Cerebellar cortex (tissue), 1 donor: ENCODE results near the gene NFAM1.
A peak's percentile ranks its signal among the peaks of the same experiment; 100 is the strongest.

Experiments
- DNase-seq: peaks from one replicate; pipeline ENCODE4 v3.0.0-alpha.2; 2015; ENCODE audit warnings: low spot score

The NFAM1 gene

GRCh38 chr22:42439821-42440674 is 7.8 kb upstream of the NFAM1 start:
- no peak for DNase-seq

- DNase-seq: no peak
Observed at GRCh38 chr22:42439021-42439567, 6.9 kb upstream of the NFAM1 start.

- no peak for DNase-seq
Observed at GRCh38 chr22:42438293-42438650, 6.1 kb upstream of the NFAM1 start.

DNA sequence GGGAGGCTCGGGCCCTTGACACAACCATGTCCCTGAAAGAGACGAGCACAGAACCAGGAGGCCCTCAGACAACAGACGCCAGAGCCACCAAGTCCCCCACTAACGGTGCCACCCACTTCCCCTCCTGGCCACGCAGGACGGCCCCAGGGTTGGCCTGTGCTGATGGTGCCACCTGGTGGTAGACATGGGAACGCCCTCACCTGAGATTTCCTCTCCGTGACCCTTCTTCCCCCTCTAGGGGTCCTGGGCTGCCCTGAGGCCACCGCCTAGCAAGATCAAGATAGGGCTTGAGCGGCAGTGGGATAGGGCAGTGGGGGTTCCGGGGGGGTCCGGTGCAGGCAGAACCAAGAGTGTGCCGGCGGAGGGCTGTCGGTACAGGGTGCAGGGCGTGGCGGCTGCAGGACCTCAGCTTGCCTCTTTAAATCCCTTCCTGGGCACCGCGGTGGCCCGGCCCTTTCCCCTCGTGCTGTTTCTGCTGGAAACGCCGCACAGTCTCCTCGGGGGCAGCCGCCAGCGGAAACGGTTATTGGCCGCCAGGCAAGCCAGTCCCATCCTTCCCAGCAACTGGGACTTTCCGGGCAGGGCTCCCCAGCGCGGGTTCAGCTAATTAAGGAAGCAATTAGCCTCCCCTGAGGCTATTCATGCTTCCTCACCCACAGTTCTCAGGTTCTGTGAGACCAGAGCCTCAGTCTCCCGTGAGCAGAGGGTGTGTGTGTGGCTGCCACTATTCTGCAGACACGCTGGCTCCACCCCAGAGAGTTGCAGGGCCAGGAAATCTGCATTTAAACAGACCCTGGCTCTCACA is 5.5 kb upstream of the NFAM1 start:
- peak; percentile 73 for DNase-seq

- no peak for DNase-seq
Observed at GRCh38 chr22:42436404-42436803, 4.2 kb upstream of the NFAM1 start.

- DNase-seq: no peak
Observed at GRCh38 chr22:42434748-42435425, 2.7 kb upstream of the NFAM1 start.

GRCh38 chr22:42433754-42434682 is 1.8 kb upstream of the NFAM1 start:
- peak; percentile 30 for DNase-seq

GRCh38 chr22:42432818-42433217 is 615 bp upstream of the NFAM1 start:
- no peak for DNase-seq

DNA sequence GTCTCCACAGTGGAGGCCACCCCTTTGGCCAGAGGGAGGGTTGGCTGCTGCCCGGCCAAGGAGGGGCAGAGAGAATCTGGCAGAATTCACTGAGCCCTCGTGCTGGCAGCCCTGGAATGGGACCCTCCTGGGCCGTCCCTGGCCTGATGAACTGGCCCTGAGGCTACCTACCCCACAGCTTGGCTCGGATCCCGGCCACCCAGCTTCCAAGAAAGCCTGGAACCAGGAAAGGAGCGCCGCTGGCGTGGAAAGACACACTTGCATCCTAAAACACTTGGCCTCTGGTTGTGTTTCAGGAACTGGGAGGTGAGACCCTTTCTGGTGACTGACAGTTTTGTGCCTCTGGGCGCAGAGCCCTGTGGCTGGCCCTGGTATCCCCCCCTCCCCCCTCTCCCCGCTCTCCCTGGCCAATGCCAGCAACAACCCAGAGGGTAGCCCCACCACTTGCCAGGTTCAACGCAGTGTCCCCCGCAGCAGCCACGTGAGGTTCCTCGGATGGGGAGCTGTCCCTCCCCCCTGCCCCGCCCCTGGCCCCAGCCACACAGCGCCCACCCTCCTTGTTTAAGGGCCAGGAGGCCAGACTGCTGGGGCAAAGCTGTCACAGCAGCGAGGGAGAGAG is 693 bp downstream of the NFAM1 start:
- DNase-seq: no peak

DNA sequence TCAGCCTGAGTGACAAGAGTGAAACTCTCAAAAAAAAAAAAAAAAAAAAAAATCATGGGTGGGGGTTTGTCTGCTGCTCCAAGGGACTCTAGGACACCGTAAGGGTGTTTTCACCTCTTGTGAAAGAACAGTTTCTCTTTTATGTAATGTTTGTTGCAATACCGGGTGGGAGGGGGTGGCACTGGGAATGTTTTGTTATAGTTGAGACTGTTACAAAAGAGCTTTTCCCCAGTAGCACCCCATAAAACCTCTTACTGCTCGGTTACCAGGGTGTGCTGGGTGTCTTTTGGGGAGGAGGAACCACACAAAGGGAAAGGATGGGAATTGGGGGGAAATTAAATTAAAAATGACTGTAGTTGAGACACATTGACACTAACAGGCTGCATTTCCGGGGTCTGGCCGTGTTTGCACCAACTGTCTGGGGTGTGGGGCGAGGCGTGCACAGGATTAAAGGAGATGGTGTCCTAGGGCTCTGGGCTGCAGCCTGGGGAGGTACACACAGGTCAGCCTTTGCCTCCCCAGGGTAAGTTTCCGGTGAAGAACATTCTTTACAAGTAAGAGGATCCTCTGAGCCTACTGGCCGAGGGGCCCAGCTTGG is 1.6 kb downstream of the NFAM1 start:
- DNase-seq: no peak

GRCh38 chr22:42428760-42429159 is 3.4 kb downstream of the NFAM1 start:
- DNase-seq: no peak

GRCh38 chr22:42428025-42428424 is 4.2 kb downstream of the NFAM1 start:
- DNase-seq: no peak

GRCh38 chr22:42427167-42427566 is 5.0 kb downstream of the NFAM1 start:
- DNase-seq: no peak

- no peak for DNase-seq
Observed at GRCh38 chr22:42425989-42426355, 6.2 kb downstream of the NFAM1 start.

DNA sequence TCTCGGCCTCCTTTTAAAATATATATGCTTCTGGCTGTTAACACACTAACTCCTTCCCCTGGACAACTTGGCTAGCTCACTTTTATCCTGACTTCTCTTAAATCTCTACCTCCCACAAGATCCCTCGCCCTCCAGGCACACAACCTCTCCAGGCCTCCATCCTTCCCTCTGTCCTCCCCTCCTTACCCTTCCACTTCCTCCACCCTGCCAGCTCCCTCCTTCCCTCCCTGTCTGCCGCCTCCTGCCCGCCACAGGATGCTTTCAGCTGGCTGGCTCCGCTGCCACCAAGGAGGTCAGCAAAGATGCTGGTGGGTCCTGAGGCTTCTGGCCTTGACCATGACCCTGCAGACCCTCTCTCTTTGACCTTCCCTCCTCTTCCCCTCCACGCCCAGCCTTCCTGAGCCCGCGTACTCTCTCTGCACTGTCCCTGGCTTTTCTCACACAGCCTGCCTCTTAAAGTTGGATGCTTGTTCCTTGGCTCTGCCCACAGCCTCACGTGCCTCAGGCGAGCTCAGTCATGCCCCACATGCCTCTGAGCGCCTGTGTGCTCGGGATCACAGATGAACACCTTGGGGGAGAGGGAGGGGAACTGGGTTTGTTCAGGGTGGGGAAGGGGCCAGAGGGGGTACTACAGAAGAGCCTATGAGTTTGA is 6.7 kb downstream of the NFAM1 start:
- no peak for DNase-seq

DNA sequence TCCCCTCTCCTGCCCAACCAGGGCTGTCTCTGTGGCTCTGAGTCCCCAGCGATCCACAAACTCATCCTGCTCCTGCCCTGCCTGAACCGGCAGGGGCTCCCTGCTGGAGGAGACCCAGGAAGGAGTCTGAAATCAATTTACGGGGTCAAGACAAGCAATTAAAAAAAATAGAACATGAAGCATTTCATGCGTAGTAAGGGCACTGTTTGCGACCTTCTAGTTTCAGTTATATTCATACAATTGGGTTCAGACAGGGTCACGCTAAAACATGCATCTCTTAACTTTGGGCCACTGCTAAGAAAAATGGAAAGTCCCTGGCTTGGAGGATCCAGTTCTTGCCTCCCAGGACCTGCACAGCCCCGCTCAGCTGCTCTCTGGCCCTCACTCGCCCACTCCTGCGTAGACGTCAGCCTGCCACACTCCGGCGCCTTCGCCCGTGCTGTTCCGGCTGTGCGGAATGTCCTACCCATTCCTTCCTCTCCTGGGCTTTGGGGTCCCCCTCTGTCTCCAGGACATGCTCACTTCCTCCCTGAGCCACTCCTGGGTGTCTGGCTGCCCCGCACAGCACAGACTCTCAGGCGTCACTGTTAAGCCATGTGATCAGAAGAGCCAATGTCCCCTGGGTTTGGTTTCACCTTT is 12.8 kb downstream of the NFAM1 start:
- no peak for DNase-seq

- no peak for DNase-seq
Observed at GRCh38 chr22:42418811-42419242, 13.4 kb downstream of the NFAM1 start.

DNA sequence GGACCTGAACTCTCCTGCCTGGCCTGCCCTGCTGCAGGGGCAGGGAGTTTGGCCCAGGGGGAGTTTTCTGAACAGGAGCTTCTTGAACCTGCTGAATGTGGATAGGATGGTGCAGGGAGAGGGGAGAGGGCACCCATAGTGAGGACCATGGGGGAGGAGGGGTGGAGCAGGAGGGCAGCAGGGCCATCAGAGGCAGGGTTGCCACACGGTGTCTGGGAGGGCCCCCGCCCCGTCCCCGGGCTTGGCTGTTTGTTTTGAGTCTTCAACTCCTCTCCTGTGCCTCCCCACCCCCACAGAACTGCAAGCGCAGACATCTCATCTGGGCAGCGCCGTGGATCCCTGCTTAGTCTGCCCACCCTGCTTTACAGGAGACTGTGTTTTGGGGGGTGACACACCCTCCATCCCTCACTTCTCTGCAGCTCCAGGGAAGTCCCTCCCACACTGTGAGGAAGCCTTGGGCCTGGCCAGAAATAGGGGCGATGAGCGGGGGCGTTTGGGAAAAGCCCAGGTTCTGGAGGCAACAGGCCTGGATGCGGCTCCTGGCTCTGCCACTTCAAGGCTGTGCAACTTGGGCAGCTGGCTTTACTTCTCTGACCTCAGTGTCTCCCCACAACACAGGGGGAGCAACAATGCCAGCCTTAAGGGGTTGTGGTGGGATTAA is 14.4 kb downstream of the NFAM1 start:
- DNase-seq: no peak

GRCh38 chr22:42416671-42417230 is 15.5 kb downstream of the NFAM1 start:
- DNase-seq: no peak
